Lung (tissue), 12 donors: Measurements from ENCODE around the gene CASP9. TPM values are rescaled to one million over a fixed set of nuclear protein-coding genes. Genes with fewer than 3 reads are reported as not detected.

Source experiments
- ATAC-seq: fragments of 200-7000 bp; cut with Tn5 transposase; one replicate; pipeline ENCODE4 v1.9.1; 2020; ENCODE audit warnings: moderate number of reproducible peaks; ENCODE audit not compliant: insufficient read depth, low FRiP score
- DNase-seq, 3 donors: peaks; one replicate each; pipeline ENCODE4 v3.0.0-alpha.2; 2013 to 2017
- H3K27ac ChIP-seq, 2 donors: one replicate each; pipeline ENCODE4 v1.5.1; 2013; ENCODE audit warnings: mild to moderate bottlenecking in 2 of 2, moderate library complexity in 2 of 2, control low read depth in 1 of 2, inconsistent platforms in 1 of 2, low read depth in 1 of 2, low read length in 1 of 2
- H3K27me3 ChIP-seq, 3 donors: one replicate each; pipeline ENCODE4 v1.5.1; 2013; ENCODE audit warnings: low read length in 2 of 3; ENCODE audit not compliant: control insufficient read depth in 3 of 3, insufficient read depth in 3 of 3
- H3K36me3 ChIP-seq, 4 donors: one replicate each; pipeline ENCODE4 v1.5.1; 2013; ENCODE audit warnings: low read length in 4 of 4, mild to moderate bottlenecking in 1 of 4, moderate library complexity in 1 of 4; ENCODE audit not compliant: control insufficient read depth in 4 of 4, insufficient read depth in 4 of 4
- H3K4me1 ChIP-seq, 5 donors: one replicate each; pipeline ENCODE4 v1.5.1; 2013; ENCODE audit warnings: low read length in 5 of 5, mild to moderate bottlenecking in 2 of 5, moderate library complexity in 1 of 5; ENCODE audit not compliant: control insufficient read depth in 5 of 5, insufficient read depth in 5 of 5
- H3K4me3 ChIP-seq: one replicate; pipeline ENCODE4 v1.5.1; 2013; ENCODE audit warnings: mild to moderate bottlenecking, control low read depth, moderate library complexity
- H3K9ac ChIP-seq, 2 donors: one replicate each; pipeline ENCODE4 v1.5.1; 2013; ENCODE audit warnings: low read length in 2 of 2, control low read depth in 1 of 2; ENCODE audit not compliant: insufficient read depth in 1 of 2
- H3K9me3 ChIP-seq, 4 donors: one replicate each; pipeline ENCODE4 v1.5.1; 2013; ENCODE audit warnings: low read length in 3 of 4, mild to moderate bottlenecking in 1 of 4, moderate library complexity in 1 of 4; ENCODE audit not compliant: control insufficient read depth in 4 of 4, insufficient read depth in 3 of 4
- CTCF ChIP-seq: IDR thresholded peaks from 2 replicates; pipeline ENCODE4 v1.5.1; 2012; ENCODE audit warnings: mild to moderate bottlenecking; ENCODE audit errors: control extremely low read depth, extremely low read depth
- WGBS, 2 donors: extraction: QIAGEN DNeasy Blood & Tissue Kit; methylation state at CpG; one replicate each; pipeline ENCODE4 v1.1.7; 2013; 5-methylcytosine and 5-hydroxymethylcytosine counted together
- polyA plus RNA-seq, 2 donors: library from polyadenylated mRNA; stranded (reverse); fragments of 200-250 nt; gene quantifications; one replicate each; pipeline ENCODE4 v1.2.1, GENCODE V29; 2013
- total RNA-seq, 2 donors: library from RNA; depleted of rRNA in 1 of 2; stranded (reverse); fragments of >200 nt in 1 of 2; gene quantifications; one replicate each; pipeline ENCODE4 v1.2.1, GENCODE V29; 2014 to 2021
- donor health status: control.
- donor health status: control.
- donor health status: Bipolar disorder and iron deficiency.
- donor health status: healthy.
- donor health status: DM: yes; HTN: yes; CAD: no.

CASP9 gene
- total and polyA plus RNA-seq, 4 donors = 13.3 to 16.6 (median 13.8) TPM

- WGBS, 2 donors = 90 to 95% methylated on average over 4 of the region's 4 CpGs
- no peak for TF ChIP-seq CTCF
- no peak overlapping the region for H3K4me3 ChIP-seq
- H3K27me3 ChIP-seq = no peaks in the 10 kb centered on the region
- no peaks in the 10 kb centered on the region for H3K9me3 ChIP-seq
- no peaks in the 10 kb centered on the region for H3K4me1 ChIP-seq
- ATAC-seq (no peak), DNase-seq (no peak)
- H3K27ac ChIP-seq = no peak overlapping the region
- H3K36me3 ChIP-seq = peaks cover 10 to 23% (median 19%) of the 10 kb centered on the region in 4 donors
- H3K9ac ChIP-seq = no peak overlapping the region
These were observed 34.5 kb upstream of the CASP9 start for GRCh38 chr1:15558516-15558915.

- H3K27me3 ChIP-seq = no peaks in the 10 kb centered on the region
- TF ChIP-seq CTCF = no peak
- no peaks in the 10 kb centered on the region for H3K4me1 ChIP-seq
- H3K9ac ChIP-seq = no peak overlapping the region
- no peak overlapping the region for H3K4me3 ChIP-seq
- H3K36me3 ChIP-seq = peaks cover 10 to 20% (median 16%) of the 10 kb centered on the region in 4 donors
- DNase-seq = no peak
- WGBS, 2 donors = 95 to 99% methylated on average over 2 of the region's 2 CpGs
- H3K27ac ChIP-seq = no peak overlapping the region
- no peaks in the 10 kb centered on the region for H3K9me3 ChIP-seq
- ATAC-seq = no peak
These were observed 33.6 kb upstream of the CASP9 start for GRCh38 chr1:15557594-15557993.

- Histone ChIP-seq H3K4me1 (no peaks in the 10 kb centered on the region), H3K27ac (no peak overlapping the region), H3K27me3 (no peaks in the 10 kb centered on the region), H3K9me3 (no peaks in the 10 kb centered on the region), H3K4me3 (no peak overlapping the region), H3K9ac (no peak overlapping the region), H3K36me3 (peaks cover 8 to 16% (median 12%) of the 10 kb centered on the region in 4 donors)
- TF ChIP-seq CTCF = no peak
- 92 to 93% methylated on average over 2 of the region's 2 CpGs for WGBS, 2 donors
- ATAC-seq (no peak), DNase-seq (no peak)
These were observed 33.0 kb upstream of the CASP9 start for GRCh38 chr1:15557008-15557407.

GRCh38 chr1:15550573-15550972 is 26.6 kb upstream of the CASP9 start:
- Histone ChIP-seq H3K4me1 (no peaks in the 10 kb centered on the region), H3K36me3 (peaks cover 20 to 24% (median 22%) of the 10 kb centered on the region in 4 donors), H3K9me3 (no peaks in the 10 kb centered on the region), H3K9ac (no peak overlapping the region), H3K4me3 (no peak overlapping the region), H3K27ac (no peak overlapping the region), H3K27me3 (no peaks in the 10 kb centered on the region)
- DNase-seq (no peak), ATAC-seq (no peak)
- 85 to 92% methylated on average over 6 of the region's 6 CpGs for WGBS, 2 donors
- TF ChIP-seq CTCF = no peak
